LNCAP (cell line): ENCODE data around the gene CCDC63.

ENCODE experiments used
- TF ChIP-seq, protein P1 (sequence below): fragments of 450-650 bp; IDR thresholded peaks from 2 replicates; pipeline ENCODE4 v1.5.1; 2017; ENCODE audit warnings: mild to moderate bottlenecking

CCDC63 gene

GRCh38 chr12:110846615-110847566 is at the start of gene CCDC63:
Gene CCDC63 (plus strand): TSS chr12:110846987. CDS start chr12:110852955, 5,968 bp downstream.
- TF ChIP-seq, protein P1, sequence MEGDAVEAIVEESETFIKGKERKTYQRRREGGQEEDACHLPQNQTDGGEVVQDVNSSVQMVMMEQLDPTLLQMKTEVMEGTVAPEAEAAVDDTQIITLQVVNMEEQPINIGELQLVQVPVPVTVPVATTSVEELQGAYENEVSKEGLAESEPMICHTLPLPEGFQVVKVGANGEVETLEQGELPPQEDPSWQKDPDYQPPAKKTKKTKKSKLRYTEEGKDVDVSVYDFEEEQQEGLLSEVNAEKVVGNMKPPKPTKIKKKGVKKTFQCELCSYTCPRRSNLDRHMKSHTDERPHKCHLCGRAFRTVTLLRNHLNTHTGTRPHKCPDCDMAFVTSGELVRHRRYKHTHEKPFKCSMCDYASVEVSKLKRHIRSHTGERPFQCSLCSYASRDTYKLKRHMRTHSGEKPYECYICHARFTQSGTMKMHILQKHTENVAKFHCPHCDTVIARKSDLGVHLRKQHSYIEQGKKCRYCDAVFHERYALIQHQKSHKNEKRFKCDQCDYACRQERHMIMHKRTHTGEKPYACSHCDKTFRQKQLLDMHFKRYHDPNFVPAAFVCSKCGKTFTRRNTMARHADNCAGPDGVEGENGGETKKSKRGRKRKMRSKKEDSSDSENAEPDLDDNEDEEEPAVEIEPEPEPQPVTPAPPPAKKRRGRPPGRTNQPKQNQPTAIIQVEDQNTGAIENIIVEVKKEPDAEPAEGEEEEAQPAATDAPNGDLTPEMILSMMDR: no peak; the same call in 1 of the 2 replicates

DNA sequence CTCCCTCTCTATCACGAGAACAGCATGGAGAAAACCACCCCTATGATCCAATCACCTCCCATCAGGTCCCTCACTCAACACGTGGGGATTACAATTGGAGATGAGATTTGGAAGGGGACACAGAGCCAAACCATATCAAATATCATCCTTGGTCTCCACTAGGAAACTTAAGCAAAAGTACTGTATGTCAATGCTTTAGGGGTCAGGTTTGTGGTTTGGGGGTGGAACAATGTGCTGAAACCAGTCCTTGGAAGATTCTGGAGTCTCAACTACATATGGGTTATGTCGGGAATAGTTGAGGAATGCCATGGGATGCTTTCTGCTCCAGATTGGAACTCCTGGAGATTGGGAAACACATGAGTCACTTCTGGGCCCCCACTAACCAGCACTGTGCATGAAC is 48.3 kb upstream of the CCDC63 start:
- TF ChIP-seq, protein P1: no peak

- TF ChIP-seq, protein P1: no peak
These were observed 44.3 kb upstream of the CCDC63 start for GRCh38 chr12:110802489-110802888.

DNA sequence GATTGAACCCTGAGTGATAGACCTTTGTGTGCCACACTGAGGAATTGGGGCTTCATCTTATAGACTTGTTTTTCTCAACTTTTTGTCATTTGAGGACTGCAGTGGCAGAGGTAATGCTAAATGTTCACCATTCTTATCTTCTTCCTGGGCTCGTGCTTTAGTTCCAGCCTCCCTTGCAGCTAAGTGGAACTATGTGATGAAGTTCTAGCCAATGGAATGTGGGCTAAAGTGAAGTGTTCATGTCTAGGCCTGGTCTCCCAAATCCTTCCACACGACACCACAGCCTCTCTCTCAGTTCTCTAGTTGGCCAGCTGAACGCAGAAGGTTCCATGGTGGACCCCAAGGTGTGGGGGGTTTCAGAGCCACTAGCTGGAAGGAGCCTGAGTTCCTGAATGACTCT is 42.4 kb upstream of the CCDC63 start:
- TF ChIP-seq, protein P1: no peak

DNA sequence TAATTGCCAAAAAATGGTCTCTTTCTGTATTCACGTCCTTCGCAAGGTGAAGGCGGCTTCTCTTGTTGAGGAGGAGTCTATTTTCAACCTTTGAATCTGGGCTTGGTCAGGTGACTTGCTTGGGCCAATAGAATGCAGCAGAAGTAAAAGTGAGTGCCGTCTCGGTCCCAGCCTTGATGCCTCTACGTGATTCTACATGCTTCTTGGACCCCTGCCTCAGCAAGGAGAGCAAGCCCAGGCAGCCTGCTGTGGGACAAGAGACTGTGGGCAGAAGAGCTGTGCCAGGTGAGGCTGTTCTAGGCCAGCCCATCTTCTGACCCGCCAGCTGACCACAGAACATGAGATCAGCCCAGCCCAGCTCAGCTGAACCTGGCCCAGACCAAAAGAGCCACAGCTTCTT is 39.1 kb upstream of the CCDC63 start:
- TF ChIP-seq, protein P1: no peak

DNA sequence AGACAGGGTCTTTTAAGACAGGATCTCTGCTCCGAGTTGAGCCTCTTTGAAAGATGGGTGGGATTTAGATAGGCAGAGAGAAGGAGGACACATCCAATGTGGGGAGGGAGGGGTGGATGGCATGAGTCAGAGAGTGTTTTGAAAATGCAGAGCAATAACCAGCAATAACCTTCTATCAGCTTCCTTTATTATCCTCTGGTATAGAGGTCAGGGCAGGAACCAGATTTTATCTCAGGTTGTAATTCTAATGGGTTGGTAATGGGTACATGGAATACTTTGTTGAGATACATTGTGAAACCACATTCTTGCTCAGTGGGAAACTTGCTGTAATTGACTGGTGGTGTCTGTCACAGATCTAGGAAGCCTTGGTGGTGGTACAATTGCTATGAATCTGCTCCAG is 37.6 kb upstream of the CCDC63 start:
- TF ChIP-seq, protein P1: no peak

DNA sequence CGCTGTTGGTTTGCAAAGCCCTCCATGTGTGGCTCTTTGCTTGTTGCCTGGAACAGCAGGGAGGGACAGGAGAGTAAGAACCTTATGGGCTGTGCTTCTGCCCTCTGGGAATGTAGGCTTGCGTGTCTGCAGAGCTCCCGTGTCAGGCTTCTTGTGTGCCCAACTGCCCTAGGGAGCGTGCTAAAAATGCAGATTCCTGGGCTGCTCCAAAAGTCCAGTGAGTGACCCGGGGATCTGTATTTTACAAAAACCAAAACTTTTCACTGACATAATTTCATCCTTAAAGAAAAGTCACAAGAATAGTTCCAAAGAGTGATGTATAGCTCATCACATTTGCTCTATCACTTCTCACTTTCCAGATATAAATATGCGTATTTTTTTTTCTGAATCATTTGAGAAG is 34.8 kb upstream of the CCDC63 start:
- TF ChIP-seq, protein P1: no peak
